Progenitor cell of endocrine pancreas (in vitro differentiated cells): ENCODE measurements around the gene FARSA. TPM values are rescaled to one million over a fixed set of nuclear protein-coding genes. Genes with fewer than 3 reads are reported as not detected.
"Not testable (repeated sequence)": the region's sequence is repeated elsewhere in the genome, so short reads cannot be mapped to it uniquely, and the experiment has no call there.

Experiments
- DNase-seq: peaks from one replicate; pipeline ENCODE4 v3.0.0; 2021; ENCODE audit warnings: low spot score; ENCODE audit not compliant: unreplicated experiment
- H3K27ac Mint-ChIP-seq: 2 replicates; pipeline ENCODE4 v1.8.0; 2021; ENCODE audit warnings: mild to moderate bottlenecking, moderate library complexity, mixed read lengths
- H3K27me3 Mint-ChIP-seq: 2 replicates; pipeline ENCODE4 v1.8.0; 2021; ENCODE audit warnings: mixed read lengths
- H3K36me3 Mint-ChIP-seq: 2 replicates; pipeline ENCODE4 v1.8.0; 2022; ENCODE audit warnings: mixed read lengths; ENCODE audit not compliant: insufficient read depth
- H3K4me1 Mint-ChIP-seq: 2 replicates; pipeline ENCODE4 v1.8.0; 2021; ENCODE audit warnings: low read depth, mixed read lengths
- H3K4me3 Mint-ChIP-seq: 2 replicates; pipeline ENCODE4 v1.8.0; 2021; ENCODE audit warnings: low read depth, mild to moderate bottlenecking, moderate library complexity, mixed read lengths
- H3K9me3 Mint-ChIP-seq: 2 replicates; pipeline ENCODE4 v1.8.0; 2021; ENCODE audit warnings: low read depth, mixed read lengths
- CTCF ChIP-seq: fragments of 200-600 bp; sonication (generic); IDR thresholded peaks from one replicate; pipeline ENCODE4 v1.5.0; 2021; ENCODE audit warnings: antibody characterized with exemption, mild to moderate bottlenecking; ENCODE audit not compliant: unreplicated experiment
- long read RNA-seq: library from polyadenylated mRNA; unstranded; transcript quantifications from one replicate; pipeline ENCODE4 v2.0.0, GENCODE V29; 2020
- total RNA-seq: library from RNA; stranded (reverse); gene quantifications from 2 replicates; pipeline ENCODE4 v1.2.1, GENCODE V29; 2021

The FARSA gene
- 61.2 and 63.3 TPM in 2 replicates for total RNA-seq
- long read RNA-seq, transcript FARSA-201 (13 exons, 1,814 nt): major isoform, 142 of 176 reads
- long read RNA-seq, partial matches to known transcripts: 12 of 176 reads
- long read RNA-seq, other reads (novel, unspliced or antisense): 18 of 176 reads

GRCh38 chr19:12933287-12934072 lies at the start of gene FARSA:
TSS of gene FARSA (minus strand) at chr19:12933711. CDS start at chr19:12933696, 15 bp downstream.
- TF ChIP-seq CTCF: no peak
- no peaks in the 10 kb centered on the region for H3K27me3 Mint-ChIP-seq
- DNase-seq: peak; percentile 77
- H3K9me3 Mint-ChIP-seq: no peaks in the 10 kb centered on the region
- peaks cover 4% of the 10 kb centered on the region for H3K36me3 Mint-ChIP-seq
- H3K4me1 Mint-ChIP-seq: peaks cover 19% of the 10 kb centered on the region
- peak within 1 kb of the TSS; percentile 93 for H3K4me3 Mint-ChIP-seq
- peak within 1 kb of the TSS; percentile 95 for H3K27ac Mint-ChIP-seq

GRCh38 chr19:12983091-12983490 lies 49.6 kb upstream of the FARSA start:
- Mint-ChIP-seq H3K27me3 (peaks cover 38% of the 10 kb centered on the region), H3K4me3 (no peak overlapping the region), H3K4me1 (no peaks in the 10 kb centered on the region), H3K36me3 (no peaks in the 10 kb centered on the region), H3K9me3 (no peaks in the 10 kb centered on the region), H3K27ac (no peak overlapping the region)
- TF ChIP-seq CTCF: no peak
- no peak for DNase-seq

GRCh38 chr19:12982648-12983047 lies 49.1 kb upstream of the FARSA start:
- H3K27me3 Mint-ChIP-seq: peaks cover 41% of the 10 kb centered on the region
- H3K4me1 Mint-ChIP-seq: no peaks in the 10 kb centered on the region
- no peak overlapping the region for H3K4me3 Mint-ChIP-seq
- H3K27ac Mint-ChIP-seq: no peak overlapping the region
- DNase-seq: no peak
- H3K9me3 Mint-ChIP-seq: no peaks in the 10 kb centered on the region
- TF ChIP-seq CTCF: no peak
- H3K36me3 Mint-ChIP-seq: no peaks in the 10 kb centered on the region

GRCh38 chr19:12979974-12980373 lies 46.5 kb upstream of the FARSA start:
- H3K36me3 Mint-ChIP-seq: no peaks in the 10 kb centered on the region
- no peaks in the 10 kb centered on the region for H3K4me1 Mint-ChIP-seq
- H3K9me3 Mint-ChIP-seq: no peaks in the 10 kb centered on the region
- no peak for TF ChIP-seq CTCF
- no peak overlapping the region for H3K27ac Mint-ChIP-seq
- no peak overlapping the region for H3K4me3 Mint-ChIP-seq
- H3K27me3 Mint-ChIP-seq: peaks cover 23% of the 10 kb centered on the region
- DNase-seq: no peak

- peaks cover 24% of the 10 kb centered on the region for H3K27me3 Mint-ChIP-seq
- not testable (repeated sequence) for H3K36me3 Mint-ChIP-seq, H3K4me3 Mint-ChIP-seq, DNase-seq, H3K9me3 Mint-ChIP-seq, H3K27ac Mint-ChIP-seq, H3K4me1 Mint-ChIP-seq
Measured at GRCh38 chr19:12976109-12976508, 42.6 kb upstream of the FARSA start.
